ENCODE results near the gene C17orf50.
A peak's percentile ranks its signal among the peaks of the same experiment; 100 is the strongest.

The C17orf50 gene

GRCh38 chr17:35791681-35792350 lies 31.1 kb downstream of the C17orf50 start:
- DNase-seq: no peak

- no peak for DNase-seq
Measured at GRCh38 chr17:35793257-35793656, 32.6 kb downstream of the C17orf50 start.

- DNase-seq: peak; percentile 15
Measured at GRCh38 chr17:35795007-35795870, 34.6 kb downstream of the C17orf50 start, which contains the start of gene MMP28. Gene MMP28, minus strand, starts transcription at chr17:35795641. Its CDS starts 264 bp downstream, at chr17:35795377.

- DNase-seq: no peak
Measured at GRCh38 chr17:35795871-35796265, 35.2 kb downstream of the C17orf50 start.

GRCh38 chr17:35796942-35797341 lies 36.3 kb downstream of the C17orf50 start:
- no peak for DNase-seq

GRCh38 chr17:35797370-35797769 lies 36.7 kb downstream of the C17orf50 start:
- no peak for DNase-seq

- DNase-seq: no peak
Measured at GRCh38 chr17:35797918-35798317, 37.2 kb downstream of the C17orf50 start.

- peak; percentile 33 for DNase-seq
Measured at GRCh38 chr17:35799942-35800341, 39.3 kb downstream of the C17orf50 start.

- peak; percentile 17 for DNase-seq
Measured at GRCh38 chr17:35801583-35802224, 41.0 kb downstream of the C17orf50 start.

GRCh38 chr17:35804658-35805192 lies 44.0 kb downstream of the C17orf50 start:
- DNase-seq: peak; percentile 86

- peak; percentile 81 for DNase-seq
Measured at GRCh38 chr17:35807371-35808144, 46.9 kb downstream of the C17orf50 start.

GRCh38 chr17:35808240-35808961 lies 47.7 kb downstream of the C17orf50 start:
- DNase-seq: no peak

GRCh38 chr17:35808962-35809854 lies 48.5 kb downstream of the C17orf50 start, which contains the start of gene TAF15:
Gene TAF15, plus strand, starts transcription at chr17:35809484. Its CDS starts 86 bp downstream, at chr17:35809570.
- peak; percentile 100 for DNase-seq

GRCh38 chr17:35809855-35810461 lies 49.3 kb downstream of the C17orf50 start:
- DNase-seq: no peak

- no peak for DNase-seq
Measured at GRCh38 chr17:35811759-35812158, 51.1 kb downstream of the C17orf50 start.

GRCh38 chr17:35812456-35812855 lies 51.8 kb downstream of the C17orf50 start:
- no peak for DNase-seq

All from fibroblast of skin of right biceps (primary cell).